Bronchial epithelial cell (primary cell): ENCODE data around the gene RPRD2. TPM values are rescaled to one million over a fixed set of nuclear protein-coding genes. Genes with fewer than 3 reads are reported as not detected.

Experiments
- DNase-seq: peaks from one replicate; pipeline ENCODE4 v3.0.0-alpha.2; 2010; ENCODE audit warnings: low read depth
- FAIRE-seq: peaks from 2 replicates; lab custom pipeline; 2011; peaks lifted over from hg19 to GRCh38; lab: Jason Lieb, UNC
- H3K27me3 ChIP-seq: 2 replicates; pipeline ENCODE4 v1.5.1; 2011; ENCODE audit warnings: low read length; ENCODE audit not compliant: control insufficient read depth, insufficient read depth
- H3K36me3 ChIP-seq: 2 replicates; pipeline ENCODE4 v1.5.1; 2011; ENCODE audit warnings: low read length; ENCODE audit not compliant: control insufficient read depth, insufficient read depth
- H3K4me3 ChIP-seq: 2 replicates; pipeline ENCODE4 v1.5.1; 2011; ENCODE audit warnings: mild to moderate bottlenecking, low read depth, low read length, control low read depth
- total RNA-seq: library from RNA; depleted of rRNA; stranded (reverse); fragments of >200 nt; gene quantifications from 2 replicates; pipeline ENCODE4 v1.2.1, GENCODE V29; 2014
- TF ChIP-seq, protein P1 (sequence below): IDR thresholded peaks from 2 replicates; pipeline ENCODE4 v1.5.1; 2011; ENCODE audit warnings: mild to moderate bottlenecking, moderate library complexity, low read length, control low read depth, inconsistent platforms; ENCODE audit not compliant: insufficient read depth, severe bottlenecking

The RPRD2 gene
- total RNA-seq, 1 donor from 2014 or later: 4.5 TPM

DNA sequence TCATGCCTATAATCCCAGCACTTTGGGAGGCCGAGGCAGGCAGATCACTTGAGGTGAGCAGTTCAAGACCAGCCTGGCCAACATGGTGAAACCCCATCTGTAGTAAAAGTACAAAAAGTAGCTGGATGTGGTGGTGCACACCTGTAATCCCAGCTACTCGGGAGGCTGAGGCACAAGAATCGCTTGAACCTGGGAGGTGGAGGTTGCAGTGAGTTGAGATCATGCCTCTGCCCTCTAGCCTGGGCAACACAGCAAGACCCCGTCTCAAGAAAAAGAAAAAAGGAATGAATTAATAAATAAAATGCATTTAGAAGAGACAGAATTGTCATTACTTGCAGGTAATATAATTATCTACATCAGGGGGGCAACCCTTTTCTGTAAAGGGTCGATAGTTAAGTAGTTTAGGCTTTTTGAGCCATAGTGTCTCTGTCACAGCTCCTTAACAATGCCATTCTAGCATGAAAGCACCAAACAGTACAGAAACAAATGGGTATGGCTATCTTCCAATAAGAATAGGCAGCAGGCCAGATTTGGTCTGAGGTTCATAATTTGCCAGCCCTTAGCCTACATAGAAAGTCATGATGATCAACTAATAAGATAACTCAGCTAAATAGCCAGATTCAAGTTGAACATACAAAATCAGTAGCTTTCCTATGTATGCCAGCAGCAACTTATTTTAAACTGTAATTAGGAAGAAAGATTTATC is 56.8 kb downstream of the RPRD2 start:
- TF ChIP-seq, protein P1, sequence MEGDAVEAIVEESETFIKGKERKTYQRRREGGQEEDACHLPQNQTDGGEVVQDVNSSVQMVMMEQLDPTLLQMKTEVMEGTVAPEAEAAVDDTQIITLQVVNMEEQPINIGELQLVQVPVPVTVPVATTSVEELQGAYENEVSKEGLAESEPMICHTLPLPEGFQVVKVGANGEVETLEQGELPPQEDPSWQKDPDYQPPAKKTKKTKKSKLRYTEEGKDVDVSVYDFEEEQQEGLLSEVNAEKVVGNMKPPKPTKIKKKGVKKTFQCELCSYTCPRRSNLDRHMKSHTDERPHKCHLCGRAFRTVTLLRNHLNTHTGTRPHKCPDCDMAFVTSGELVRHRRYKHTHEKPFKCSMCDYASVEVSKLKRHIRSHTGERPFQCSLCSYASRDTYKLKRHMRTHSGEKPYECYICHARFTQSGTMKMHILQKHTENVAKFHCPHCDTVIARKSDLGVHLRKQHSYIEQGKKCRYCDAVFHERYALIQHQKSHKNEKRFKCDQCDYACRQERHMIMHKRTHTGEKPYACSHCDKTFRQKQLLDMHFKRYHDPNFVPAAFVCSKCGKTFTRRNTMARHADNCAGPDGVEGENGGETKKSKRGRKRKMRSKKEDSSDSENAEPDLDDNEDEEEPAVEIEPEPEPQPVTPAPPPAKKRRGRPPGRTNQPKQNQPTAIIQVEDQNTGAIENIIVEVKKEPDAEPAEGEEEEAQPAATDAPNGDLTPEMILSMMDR: no peak
- DNase-seq (no peak), FAIRE-seq (no peak)
- H3K4me3 ChIP-seq: no peak overlapping the region
- H3K27me3 ChIP-seq: no peaks in the 10 kb centered on the region
- H3K36me3 ChIP-seq: peaks cover 1% of the 10 kb centered on the region

- DNase-seq: no peak
- H3K36me3 ChIP-seq: peaks cover 1% of the 10 kb centered on the region
- TF ChIP-seq, protein P1: no peak
- no peaks in the 10 kb centered on the region for H3K27me3 ChIP-seq
- no peak for FAIRE-seq
- H3K4me3 ChIP-seq: no peak overlapping the region
Observed at GRCh38 chr1:150422541-150422940, 58.6 kb downstream of the RPRD2 start.

DNA sequence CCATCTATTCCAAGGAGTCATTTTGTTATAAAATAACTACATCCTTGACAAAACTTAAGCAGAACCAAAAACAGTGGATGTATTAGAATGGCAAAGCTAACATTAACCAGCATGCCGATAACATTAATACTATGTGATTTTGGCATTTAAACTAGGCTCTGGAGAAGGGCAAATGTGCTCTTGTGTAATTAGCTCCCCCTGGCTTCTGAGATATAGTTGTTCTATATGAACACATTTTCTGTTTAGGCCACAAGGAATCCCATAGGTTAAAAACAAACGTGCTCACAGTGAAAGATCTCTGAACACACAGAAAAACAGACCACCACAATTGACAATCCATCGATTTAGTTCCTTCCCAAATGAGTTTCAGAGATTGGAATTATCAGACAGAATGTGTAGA is 65.9 kb downstream of the RPRD2 start:
- FAIRE-seq (no peak), DNase-seq (peak; percentile 44)
- Histone ChIP-seq H3K27me3 (no peaks in the 10 kb centered on the region), H3K36me3 (no peaks in the 10 kb centered on the region), H3K4me3 (no peak overlapping the region)
- TF ChIP-seq, protein P1: peak; percentile 32

DNA sequence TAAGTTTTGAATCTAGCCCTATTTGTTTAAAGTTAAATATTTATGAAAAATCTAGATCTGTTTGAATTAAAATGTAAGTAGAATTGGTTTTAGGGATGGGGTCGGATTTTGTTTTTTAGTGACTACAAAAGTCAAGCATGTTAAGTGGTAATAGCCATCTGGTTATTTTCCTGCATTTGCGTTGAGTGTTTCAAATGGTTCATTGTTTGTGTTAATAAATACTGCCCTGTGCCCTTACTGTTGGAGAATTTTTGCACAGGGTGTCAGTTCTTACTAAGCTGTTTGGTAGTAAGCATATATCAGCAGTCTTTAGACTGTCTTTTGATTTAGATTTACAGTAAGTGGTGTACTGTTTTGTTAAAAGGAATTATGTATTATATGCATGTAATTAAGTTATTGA is 77.2 kb downstream of the RPRD2 start:
- FAIRE-seq (no peak), DNase-seq (no peak)
- TF ChIP-seq, protein P1: no peak
- Histone ChIP-seq H3K36me3 (peaks cover 3% of the 10 kb centered on the region), H3K4me3 (no peak overlapping the region), H3K27me3 (no peaks in the 10 kb centered on the region)

DNA sequence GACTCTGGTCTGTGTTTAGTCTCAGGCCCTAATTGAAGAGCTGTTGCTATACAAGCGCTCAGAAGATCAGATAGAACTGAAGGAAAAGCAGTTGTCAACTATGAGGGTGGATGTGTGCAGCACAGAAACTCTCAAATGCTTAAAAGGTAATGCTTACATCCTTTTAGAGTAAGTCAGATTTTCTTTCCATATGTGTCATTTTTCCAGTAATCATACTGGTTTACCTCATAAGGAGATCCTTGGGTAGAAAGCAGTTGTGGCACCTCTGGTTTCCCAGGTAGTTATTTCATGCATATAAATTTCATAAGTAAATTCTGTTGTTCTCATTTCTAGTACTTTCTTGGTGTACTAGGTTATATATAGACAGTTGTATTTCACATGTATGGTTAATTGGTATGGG is 80.3 kb downstream of the RPRD2 start:
- TF ChIP-seq, protein P1: no peak
- H3K4me3 ChIP-seq: no peak overlapping the region
- no peak for DNase-seq
- H3K27me3 ChIP-seq: no peaks in the 10 kb centered on the region
- FAIRE-seq: no peak
- H3K36me3 ChIP-seq: peaks cover 4% of the 10 kb centered on the region
